Breast epithelium (tissue), 4 donors: ENCODE data around the gene RABGAP1L. TPM values are rescaled to one million over a fixed set of nuclear protein-coding genes. Genes with fewer than 3 reads are reported as not detected.

Experiments
- DNase-seq, 2 donors: peaks; one replicate each; pipeline ENCODE4 v3.0.0-alpha.2; 2019; ENCODE audit warnings: low spot score in 2 of 2
- H3K27ac ChIP-seq, 2 donors: fragments of 200-600 bp; sonication (generic) in 1 of 2; one replicate each; pipeline ENCODE4 v1.5.1; 2016 to 2019; ENCODE audit warnings: mild to moderate bottlenecking in 1 of 2
- H3K27me3 ChIP-seq, 2 donors: fragments of 200-600 bp; sonication (generic) in 1 of 2; one replicate each; pipeline versions ENCODE4 v1.5.1 to v1.6.0; 2017 to 2019; ENCODE audit warnings: control low read depth in 1 of 2, mild to moderate bottlenecking in 1 of 2
- H3K36me3 ChIP-seq: fragments of 200-600 bp; one replicate; pipeline ENCODE4 v1.5.1; 2019
- H3K4me1 ChIP-seq, 2 donors: fragments of 200-600 bp; sonication (generic); one replicate each; pipeline ENCODE4 v1.5.1; 2016 to 2019; ENCODE audit warnings: control low read depth in 1 of 2
- H3K4me3 ChIP-seq, 3 donors: fragments of 200-600 bp; sonication (generic); 1 replicate in 2 of 3; 2 replicates in 1 of 3; pipeline ENCODE4 v1.5.1; 2016 to 2019; ENCODE audit warnings: mild to moderate bottlenecking in 3 of 3, moderate library complexity in 2 of 3
- H3K9me3 ChIP-seq, 2 donors: fragments of 200-600 bp; sonication (generic) in 1 of 2; one replicate each; pipeline ENCODE4 v1.5.1; 2016 to 2019; ENCODE audit warnings: control low read depth in 1 of 2
- POLR2A ChIP-seq: fragments of 450-650 bp; IDR thresholded peaks from one replicate; pipeline ENCODE4 v1.6.1; 2016; ENCODE audit warnings: antibody characterized with exemption, mild to moderate bottlenecking, moderate library complexity
- POLR2AphosphoS5 ChIP-seq, 3 donors: sonication (generic); formaldehyde crosslinking; IDR thresholded peaks; one replicate each; pipeline ENCODE4 v1.6.1; 2017; ENCODE audit warnings: antibody characterized with exemption in 3 of 3
- intact Hi-C: fragments of 100-400 bp; cut with DNase I; formaldehyde crosslinking; loops from one replicate; pipeline ENCODE4 v1.15.1; 2023; ENCODE audit warnings: low total_unique reads
- total RNA-seq, 3 donors: library from RNA; depleted of rRNA; stranded (reverse); fragments of >200 nt; gene quantifications; one replicate each; pipeline ENCODE4 v1.1.0, GENCODE V29; 2016
- TF ChIP-seq, protein P1 (sequence below), 3 donors: fragments of 450-650 bp; IDR thresholded peaks; one replicate each; pipeline ENCODE4 v1.5.1; 2016 to 2017; ENCODE audit warnings: antibody characterized with exemption in 3 of 3, mild to moderate bottlenecking in 3 of 3, moderate library complexity in 3 of 3

RABGAP1L gene
- total RNA-seq, 3 donors from 2014 or later, result 41.3 to 83.7 (median 49.5) TPM

GRCh38 chr1:175024773-175025172, 865.5 kb downstream of the RABGAP1L start:
- TF ChIP-seq POLR2A (no peak), POLR2AphosphoS5 (IDR thresholded peaks at IDR 0.05) (no peak)
- TF ChIP-seq, protein P1, sequence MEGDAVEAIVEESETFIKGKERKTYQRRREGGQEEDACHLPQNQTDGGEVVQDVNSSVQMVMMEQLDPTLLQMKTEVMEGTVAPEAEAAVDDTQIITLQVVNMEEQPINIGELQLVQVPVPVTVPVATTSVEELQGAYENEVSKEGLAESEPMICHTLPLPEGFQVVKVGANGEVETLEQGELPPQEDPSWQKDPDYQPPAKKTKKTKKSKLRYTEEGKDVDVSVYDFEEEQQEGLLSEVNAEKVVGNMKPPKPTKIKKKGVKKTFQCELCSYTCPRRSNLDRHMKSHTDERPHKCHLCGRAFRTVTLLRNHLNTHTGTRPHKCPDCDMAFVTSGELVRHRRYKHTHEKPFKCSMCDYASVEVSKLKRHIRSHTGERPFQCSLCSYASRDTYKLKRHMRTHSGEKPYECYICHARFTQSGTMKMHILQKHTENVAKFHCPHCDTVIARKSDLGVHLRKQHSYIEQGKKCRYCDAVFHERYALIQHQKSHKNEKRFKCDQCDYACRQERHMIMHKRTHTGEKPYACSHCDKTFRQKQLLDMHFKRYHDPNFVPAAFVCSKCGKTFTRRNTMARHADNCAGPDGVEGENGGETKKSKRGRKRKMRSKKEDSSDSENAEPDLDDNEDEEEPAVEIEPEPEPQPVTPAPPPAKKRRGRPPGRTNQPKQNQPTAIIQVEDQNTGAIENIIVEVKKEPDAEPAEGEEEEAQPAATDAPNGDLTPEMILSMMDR (IDR thresholded peaks at IDR 0.05), result no peak
- intact Hi-C loops, result no loop called here

GRCh38 chr1:175033953-175034352, 874.6 kb downstream of the RABGAP1L start:
- H3K4me3 ChIP-seq, result no peak overlapping the region
- H3K9me3 ChIP-seq, result no peaks in the 10 kb centered on the region
- intact Hi-C loops, result no loop called here
- TF ChIP-seq POLR2A (no peak), POLR2AphosphoS5 (IDR thresholded peaks at IDR 0.05) (no peak)
- TF ChIP-seq, protein P1 (IDR thresholded peaks at IDR 0.05), result no peak
- no peaks in the 10 kb centered on the region for H3K36me3 ChIP-seq
- H3K27me3 ChIP-seq, result no peaks in the 10 kb centered on the region
- H3K27ac ChIP-seq, result no peak overlapping the region
- H3K4me1 ChIP-seq, result no peaks in the 10 kb centered on the region
- DNase-seq, result no peak

More at GRCh38 chr1:175024773-175025172, 865.5 kb downstream of the RABGAP1L start:
- Histone ChIP-seq H3K4me1 (no peaks in the 10 kb centered on the region), H3K27me3 (no peaks in the 10 kb centered on the region), H3K9me3 (no peaks in the 10 kb centered on the region), H3K27ac (no peak overlapping the region), H3K4me3 (no peak overlapping the region), H3K36me3 (no peaks in the 10 kb centered on the region)
- no peak for DNase-seq

DNA sequence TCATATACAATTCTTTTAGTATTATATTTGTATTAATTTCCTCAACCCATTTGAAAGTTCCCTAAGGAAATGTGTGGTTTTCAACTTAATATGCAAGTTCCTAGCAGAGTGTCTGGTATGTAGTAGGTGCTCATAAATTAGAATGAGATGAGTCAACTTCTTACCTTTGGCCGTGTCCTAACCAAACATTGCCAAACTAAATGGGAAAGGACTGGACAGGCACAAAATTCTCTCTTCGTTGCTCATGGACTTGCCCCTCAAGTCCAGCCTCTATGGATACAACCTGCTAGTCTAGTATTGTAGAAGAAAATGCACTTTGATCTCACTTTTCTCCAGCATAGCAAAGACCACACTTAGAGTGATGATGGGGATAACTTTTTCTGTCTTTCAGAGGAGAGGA, 875.5 kb downstream of the RABGAP1L start:
- H3K4me3 ChIP-seq, result no peak overlapping the region
- no peaks in the 10 kb centered on the region for H3K9me3 ChIP-seq
- no peak for DNase-seq
- H3K27me3 ChIP-seq, result no peaks in the 10 kb centered on the region
- H3K36me3 ChIP-seq, result no peaks in the 10 kb centered on the region
- intact Hi-C loops, result no loop called here
- H3K27ac ChIP-seq, result no peak overlapping the region
- no peaks in the 10 kb centered on the region for H3K4me1 ChIP-seq
- TF ChIP-seq POLR2A (no peak), POLR2AphosphoS5 (IDR thresholded peaks at IDR 0.05) (no peak)
- TF ChIP-seq, protein P1 (IDR thresholded peaks at IDR 0.05), result no peak

DNA sequence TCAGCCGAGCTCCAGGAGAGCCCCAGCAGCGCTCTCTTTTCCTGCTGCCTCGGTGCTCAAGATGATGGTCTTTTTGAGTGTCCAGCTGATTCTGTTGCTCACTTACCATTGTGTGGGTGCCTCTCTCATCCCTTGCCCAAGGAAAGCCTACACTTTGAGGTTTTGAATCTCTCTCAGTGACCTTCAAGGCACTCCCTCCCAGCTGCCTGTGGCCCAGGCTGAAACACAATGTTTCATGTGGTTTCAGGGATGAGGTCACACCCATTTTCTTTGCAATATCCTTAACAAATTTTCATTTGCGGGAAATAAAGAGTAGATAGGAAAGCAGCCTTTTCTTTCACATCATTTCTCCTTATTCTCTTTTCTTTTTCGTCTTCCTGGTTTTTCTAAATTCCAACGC, 876.5 kb downstream of the RABGAP1L start:
- no peaks in the 10 kb centered on the region for H3K27me3 ChIP-seq
- no peak for DNase-seq
- no peaks in the 10 kb centered on the region for H3K36me3 ChIP-seq
- TF ChIP-seq, protein P1 (IDR thresholded peaks at IDR 0.05), result no peak
- TF ChIP-seq POLR2AphosphoS5 (IDR thresholded peaks at IDR 0.05) (no peak), POLR2A (no peak)
- intact Hi-C loops, result no loop called here
- no peak overlapping the region for H3K27ac ChIP-seq
- H3K4me1 ChIP-seq, result no peaks in the 10 kb centered on the region
- no peaks in the 10 kb centered on the region for H3K9me3 ChIP-seq
- H3K4me3 ChIP-seq, result no peak overlapping the region

GRCh38 chr1:175036476-175036875, 877.2 kb downstream of the RABGAP1L start:
- intact Hi-C loops, result no loop called here
- no peak overlapping the region for H3K27ac ChIP-seq
- no peaks in the 10 kb centered on the region for H3K9me3 ChIP-seq
- H3K4me3 ChIP-seq, result no peak overlapping the region
- H3K27me3 ChIP-seq, result no peaks in the 10 kb centered on the region
- no peaks in the 10 kb centered on the region for H3K36me3 ChIP-seq
- TF ChIP-seq POLR2A (no peak), POLR2AphosphoS5 (IDR thresholded peaks at IDR 0.05) (no peak)
- TF ChIP-seq, protein P1 (IDR thresholded peaks at IDR 0.05), result no peak
- H3K4me1 ChIP-seq, result no peaks in the 10 kb centered on the region
- no peak for DNase-seq
